ENCODE measurements around the gene GRAP2.

The GRAP2 gene

DNA sequence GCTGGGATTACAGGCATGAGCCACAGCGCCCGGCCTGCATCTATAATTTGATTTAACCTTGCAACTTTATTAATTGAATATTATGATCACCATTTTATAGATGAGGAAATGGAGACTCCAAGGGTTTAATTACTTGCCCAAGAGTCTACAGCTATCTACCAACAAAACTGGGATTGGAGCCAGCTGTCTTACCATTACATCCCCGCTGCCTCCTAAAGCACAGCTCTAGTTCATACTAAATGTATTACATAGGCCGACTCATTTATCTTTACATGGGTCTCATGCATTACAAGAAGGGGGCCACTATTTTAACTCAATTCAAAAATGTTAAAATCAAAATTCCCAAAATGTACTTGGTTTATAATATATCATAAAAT is 45.2 kb downstream of the GRAP2 start:
- no peak for DNase-seq (ENCODE audit: low spot score)

DNA sequence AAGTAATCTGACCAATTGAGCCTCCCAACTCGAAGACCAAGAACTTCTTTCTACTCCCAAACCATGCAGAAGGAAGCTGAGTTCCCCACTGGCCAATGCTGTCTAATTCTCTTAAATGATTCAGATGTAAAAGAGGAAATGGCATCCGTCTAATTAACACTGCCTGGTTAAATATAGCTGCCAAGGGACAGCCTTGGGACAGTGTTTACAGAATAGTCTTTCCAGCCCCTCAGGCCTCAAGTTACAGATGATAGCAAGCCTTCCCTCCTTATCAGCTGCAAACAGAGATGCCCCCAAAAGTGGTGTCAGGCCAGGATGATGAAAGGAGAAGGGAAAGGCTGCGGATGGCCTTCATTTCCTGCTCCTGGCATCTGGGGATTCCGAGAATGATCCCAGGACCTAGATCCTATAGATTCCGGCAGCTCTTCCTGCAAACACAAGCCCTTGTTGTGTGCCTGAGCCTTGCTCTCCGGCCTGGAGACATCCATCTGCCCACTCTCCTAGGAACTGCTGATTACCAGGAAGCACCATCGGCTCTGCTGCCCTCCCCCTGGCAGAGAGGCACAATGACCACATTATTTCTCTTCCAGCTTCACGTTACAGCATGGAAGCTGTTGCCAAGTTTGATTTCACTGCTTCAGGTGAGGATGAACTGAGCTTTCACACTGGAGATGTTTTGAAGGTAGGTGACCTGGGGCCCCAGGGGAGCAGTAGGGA is 45.8 kb downstream of the GRAP2 start:
- DNase-seq (ENCODE audit: low spot score), result no peak

DNA sequence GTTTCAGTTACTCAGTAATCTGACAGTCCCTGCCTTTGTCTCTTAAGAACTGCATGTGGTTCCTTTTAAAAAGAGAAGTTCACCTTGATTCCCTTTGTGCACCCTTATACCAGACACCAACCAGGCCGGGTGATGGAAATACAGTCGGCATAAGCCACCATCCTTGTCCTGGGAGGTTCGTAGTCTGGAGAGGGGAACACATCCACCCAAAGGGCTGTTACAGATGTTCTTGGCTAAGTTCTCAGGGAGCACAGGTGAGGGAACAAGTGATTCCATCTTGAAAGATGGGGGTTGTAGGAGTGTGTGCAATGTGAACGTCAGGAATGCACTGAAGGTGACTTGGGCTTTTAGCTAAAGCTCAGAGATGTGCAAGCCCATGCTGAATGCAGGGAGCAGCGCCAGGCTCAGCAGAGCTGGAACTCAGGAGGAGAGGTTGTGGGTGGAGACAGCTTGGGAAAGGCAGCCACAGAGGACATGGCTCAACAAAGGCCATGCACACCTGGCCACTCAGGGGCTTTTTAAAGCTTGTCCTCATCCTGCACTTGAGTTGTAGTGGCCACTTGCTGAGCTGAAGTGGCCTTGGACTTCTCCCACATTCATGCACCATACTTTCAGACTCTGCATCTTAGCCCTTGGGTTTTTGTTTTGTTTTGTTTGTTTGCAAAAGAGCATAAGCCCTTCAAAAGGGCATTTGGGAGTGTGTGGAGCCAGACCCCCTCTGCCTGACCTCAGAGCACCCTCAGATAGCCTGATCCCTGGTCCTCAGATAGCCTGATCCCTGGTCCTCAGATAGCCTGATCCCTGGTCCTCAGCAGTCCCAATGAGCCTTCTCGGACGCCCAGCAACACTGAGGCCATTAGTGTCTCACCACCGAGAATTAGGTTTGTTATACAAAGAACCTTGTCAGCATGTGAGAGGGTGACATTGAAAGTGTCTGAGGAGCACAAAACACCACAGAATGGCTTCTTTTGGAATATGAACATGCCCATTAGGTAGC is 46.6 kb downstream of the GRAP2 start:
- DNase-seq (ENCODE audit: low spot score), result no peak

DNA sequence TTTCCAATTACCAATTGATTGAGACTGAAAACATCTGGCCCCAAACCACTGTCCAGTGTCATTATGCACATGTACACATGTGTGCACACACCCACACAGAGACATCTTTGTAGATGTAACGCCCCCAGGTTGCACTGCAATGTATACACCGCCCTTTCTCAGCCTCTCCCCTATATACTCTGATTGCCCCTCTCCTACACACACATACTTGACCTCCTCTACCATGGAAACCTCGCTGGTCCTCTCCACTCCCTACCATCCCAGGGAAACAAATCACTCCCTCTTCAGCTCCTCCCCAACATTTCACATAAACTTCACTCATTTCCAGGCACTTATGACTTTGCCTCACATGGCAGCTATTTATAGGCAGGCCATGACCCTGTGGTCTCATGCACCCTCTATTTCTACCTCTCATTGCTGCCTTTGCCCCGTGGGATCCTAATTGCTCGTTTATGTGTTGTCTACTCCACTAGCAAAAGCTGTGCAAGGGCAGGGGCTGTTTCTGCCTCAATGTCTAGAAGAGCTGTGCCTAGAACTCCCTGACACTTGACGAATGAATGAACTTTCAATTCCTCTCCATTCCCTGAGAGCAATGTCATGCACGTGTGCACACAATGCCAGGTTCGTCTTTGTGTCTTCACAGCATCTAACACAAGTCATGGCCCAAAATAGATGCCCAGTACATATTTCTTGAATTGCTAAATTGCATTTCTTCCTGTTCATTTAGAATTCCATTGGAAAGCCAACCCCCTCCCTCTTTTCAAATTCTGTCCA is 49.3 kb downstream of the GRAP2 start:
- DNase-seq (ENCODE audit: low spot score), result no peak

DNA sequence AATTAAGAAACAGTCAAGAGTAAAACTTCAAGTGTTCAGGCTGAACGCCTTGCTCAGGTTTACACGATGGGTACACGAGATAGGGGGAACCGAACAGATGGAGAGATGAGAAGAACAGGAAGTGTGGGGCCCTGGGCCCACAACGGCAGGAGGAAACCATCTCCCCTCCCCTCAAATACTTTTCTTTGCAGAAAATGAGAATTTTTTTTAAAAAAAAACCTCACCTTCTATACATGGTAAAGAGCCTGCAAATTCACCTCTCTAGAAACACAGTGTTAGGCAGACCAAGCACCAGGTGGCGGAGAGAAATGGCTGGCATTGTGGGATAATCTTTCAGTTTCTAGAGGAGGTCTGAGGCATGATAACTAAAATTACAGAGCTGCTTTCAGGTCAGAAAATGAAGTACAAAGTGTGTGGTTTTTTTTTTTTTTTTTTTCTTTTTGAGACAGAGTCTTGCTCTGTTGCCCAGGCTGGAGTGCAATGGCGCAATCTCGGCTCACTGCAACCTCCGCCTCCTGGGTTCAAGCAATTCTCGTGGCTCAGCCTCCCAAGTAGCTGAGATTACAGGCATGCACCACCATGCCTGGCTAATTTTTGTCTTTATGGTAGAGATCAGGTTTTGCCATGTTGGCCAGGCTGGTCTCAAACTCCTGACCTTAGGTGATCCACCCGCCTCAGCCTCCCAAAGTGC is 50.9 kb downstream of the GRAP2 start:
- DNase-seq (ENCODE audit: low spot score), result peak; percentile 33

DNA sequence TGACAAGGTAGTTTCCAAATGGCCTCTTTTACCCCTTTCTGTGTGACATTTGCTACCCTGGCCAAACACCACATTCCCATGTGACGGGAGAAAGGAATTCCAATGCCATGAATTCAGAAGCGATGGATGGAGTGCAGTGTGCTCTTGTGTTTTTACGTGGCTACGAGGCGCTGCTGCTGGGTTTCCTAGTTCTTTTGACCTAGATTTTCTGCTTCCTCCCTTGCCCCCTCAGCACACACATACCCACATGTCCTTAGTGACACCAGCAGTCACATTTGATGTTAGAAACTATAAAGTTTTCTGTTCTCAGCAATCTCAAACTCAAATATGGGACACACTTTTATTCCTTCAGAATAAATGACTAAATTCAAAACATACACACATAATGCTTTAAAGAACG is 51.5 kb downstream of the GRAP2 start:
- no peak for DNase-seq (ENCODE audit: low spot score)

DNA sequence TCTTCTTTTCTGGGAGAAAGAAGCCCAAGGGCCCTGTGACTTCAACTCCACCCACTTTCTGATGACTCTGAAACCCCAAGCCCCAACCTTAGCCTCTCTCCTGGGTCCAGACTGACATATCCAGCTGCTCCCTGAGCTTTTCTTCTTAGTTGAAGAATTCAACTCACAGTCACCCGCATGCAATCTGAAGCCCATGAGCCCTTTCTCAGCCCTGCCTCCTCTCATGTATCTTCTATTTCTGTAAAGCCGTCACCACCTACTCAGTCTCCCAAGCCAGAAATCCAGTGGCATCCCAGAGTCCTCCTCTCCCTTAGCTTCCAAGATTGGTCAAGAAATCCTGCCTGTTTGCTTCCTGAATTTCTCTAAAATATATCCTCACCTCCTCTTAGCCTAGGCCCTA is 52.2 kb downstream of the GRAP2 start:
- no peak for DNase-seq (ENCODE audit: low spot score)

DNA sequence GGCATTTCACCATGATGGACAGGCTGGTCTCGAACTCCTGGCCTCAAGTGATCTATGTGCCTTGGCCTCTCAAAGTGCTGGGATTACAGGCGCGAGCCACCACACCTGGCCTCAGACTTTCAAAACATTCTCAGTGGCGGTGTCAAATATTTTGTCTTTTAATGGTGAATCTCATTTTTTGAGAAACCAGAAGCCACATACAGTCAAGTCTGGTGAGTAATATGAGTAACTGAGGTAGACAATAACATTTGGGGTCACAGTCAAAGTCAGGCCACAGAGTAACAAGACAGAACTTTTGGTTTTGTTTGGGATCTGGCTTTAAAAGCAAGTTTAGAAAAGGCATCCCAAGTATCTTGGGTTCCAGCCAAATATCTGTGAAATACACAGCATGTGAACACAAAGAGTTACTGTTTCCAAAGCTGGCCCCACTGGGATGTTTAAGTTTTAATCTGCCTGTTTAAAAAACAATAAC is 53.7 kb downstream of the GRAP2 start:
- no peak for DNase-seq (ENCODE audit: low spot score)

DNA sequence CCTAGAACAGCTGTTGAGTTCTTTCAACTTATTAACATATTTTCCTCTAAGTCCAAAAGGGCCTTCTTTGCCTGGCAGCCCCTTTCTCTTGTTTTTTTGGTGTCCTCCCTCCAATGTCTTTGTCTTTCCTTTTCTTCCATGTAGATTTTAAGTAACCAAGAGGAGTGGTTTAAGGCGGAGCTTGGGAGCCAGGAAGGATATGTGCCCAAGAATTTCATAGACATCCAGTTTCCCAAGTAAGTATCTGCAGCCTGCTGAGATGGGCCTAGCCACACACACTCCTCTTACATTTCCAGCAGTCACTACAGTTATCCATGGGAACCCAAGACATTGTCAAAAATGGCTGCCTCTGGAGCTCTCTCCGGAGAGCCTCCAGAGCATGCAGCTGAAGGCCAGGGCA is 54.8 kb downstream of the GRAP2 start:
- no peak for DNase-seq (ENCODE audit: low spot score)

DNA sequence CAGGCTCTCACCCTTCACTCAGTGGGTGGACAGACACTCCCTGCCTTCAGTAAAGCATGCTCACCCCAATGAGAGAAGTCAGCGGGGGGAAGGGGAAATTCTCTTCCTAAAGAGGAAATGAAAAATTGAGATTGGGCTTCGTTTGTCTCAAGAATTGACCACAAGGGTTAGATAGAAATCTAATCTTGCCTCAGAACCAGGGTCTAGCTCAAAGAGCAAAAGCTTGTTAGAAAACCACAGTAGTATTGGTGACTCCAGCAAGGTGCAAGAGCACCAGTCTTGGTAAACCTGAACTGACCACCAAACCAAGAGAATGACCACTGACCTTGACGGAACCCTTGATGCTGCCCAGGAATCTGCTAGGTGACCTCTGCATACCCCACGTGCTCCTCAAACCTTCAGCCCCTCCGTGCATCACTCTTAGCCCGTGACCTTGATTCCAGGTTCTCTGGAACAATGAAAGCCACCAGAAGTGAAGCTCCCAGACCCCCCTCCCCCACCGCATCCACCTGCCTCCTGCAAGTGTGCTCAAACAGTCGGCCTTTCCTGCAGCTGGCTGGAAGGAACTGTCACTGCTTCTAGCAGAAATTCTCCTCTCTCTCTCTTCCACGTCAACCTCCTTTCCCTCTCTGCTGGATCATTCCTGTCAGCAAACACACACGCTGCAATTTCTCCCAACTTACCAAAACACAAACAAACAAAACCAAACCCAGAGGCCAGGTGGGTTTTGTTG is 56.2 kb downstream of the GRAP2 start:
- no peak for DNase-seq (ENCODE audit: low spot score)

DNA sequence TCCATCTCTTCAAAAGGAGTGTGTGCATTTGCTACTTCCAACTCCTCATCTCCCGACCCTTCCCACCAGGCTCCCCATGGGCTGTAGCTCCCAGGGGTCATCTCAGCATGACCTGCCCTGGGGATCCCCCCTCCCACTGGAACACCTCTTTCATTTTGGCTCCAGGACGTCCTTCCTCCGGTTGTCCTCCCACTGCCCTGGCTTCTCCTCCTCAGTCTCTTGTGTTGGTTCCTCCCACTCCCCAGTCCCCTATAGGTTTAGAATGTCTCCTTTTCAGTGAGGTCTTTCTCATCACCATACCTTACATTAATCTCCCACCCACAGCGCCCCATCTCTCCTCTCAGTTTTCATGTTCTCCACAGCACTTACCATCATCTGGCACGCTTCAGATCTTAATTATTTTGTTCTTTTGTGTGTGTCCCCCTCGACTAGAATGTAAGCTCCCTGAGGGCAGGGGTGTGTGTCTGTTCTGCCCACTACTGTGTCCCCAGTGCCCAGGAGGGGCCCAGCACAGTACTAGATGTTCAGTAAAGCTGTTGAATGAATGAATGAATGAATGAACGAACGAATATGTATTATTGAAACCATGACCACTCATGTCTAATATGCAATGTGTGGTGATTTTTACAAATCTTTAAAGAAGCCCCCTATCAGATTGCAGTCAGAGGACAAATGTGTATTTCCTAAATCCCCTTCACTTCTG is 57.3 kb downstream of the GRAP2 start:
- DNase-seq (ENCODE audit: low spot score), result no peak

DNA sequence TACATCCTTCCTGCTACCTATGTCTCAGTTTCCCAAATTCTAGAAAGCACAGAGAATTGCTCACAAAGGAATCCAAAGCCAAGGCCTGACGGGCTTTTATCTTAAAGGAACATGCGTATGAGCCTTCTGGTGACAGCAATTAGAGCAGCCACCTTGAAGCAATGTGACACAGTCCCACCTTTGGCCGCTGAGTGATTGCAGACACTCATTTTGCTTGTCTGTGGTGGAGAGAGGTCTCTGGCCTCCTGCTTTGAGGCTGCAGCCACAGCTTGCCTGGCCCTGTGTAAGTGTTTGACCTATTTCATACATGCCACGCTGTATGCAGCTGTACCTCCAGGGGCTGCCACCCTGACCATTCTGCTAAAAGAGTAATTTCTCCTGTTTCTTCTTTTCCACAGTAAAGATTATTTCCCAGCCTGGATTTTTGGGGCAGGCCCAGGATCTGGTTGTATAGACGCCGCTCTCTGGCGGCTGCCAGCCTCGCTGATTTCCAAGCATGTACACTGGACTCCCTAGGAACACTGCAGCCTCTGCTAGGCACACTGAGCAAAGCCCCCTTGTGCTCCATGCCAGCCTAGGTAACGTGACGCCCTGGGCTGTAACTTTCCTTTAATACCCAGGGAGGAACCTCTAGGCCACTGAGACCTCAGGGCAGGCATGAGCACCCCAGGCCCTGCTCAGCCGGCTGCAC is 58.2 kb downstream of the GRAP2 start:
- no peak for DNase-seq (ENCODE audit: low spot score)

DNA sequence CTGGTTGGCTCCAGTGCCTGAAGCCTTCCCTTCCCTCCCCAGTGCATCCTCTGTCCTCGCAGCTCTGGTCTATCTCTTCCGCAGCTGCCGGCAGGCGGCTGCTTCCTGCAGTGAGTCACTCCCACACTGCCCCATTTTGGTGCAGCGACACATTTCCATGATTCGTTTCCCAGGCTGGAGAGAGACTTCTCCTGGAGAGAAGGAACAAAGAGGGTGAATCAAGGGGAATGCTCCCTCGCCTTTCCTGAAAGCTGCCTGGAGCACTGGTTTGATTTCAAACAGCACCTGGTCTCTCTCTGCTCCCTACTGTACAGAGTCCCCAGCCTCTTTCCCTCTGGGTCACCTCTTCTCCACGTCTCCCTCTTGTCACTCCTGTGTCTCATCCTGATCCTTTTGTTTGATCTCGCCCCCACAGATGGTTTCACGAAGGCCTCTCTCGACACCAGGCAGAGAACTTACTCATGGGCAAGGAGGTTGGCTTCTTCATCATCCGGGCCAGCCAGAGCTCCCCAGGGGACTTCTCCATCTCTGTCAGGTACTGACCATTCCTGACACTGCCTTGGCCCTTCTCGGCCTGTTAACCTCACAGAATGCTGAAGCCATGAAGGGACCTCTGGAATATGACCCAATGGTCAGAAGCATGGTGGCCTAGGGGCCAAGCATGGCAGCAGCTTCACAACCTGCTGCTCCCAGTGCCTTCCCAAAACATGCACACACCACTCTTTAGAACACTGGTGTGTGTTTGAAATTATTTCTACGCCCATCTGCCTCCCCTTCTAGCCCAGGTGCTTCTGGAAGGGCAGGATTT is 59.0 kb downstream of the GRAP2 start, which contains the start of gene TMA7B:
Gene TMA7B (plus strand): TSS at position 758 of the 808 bp plus-strand sequence. CDS start 3,978 bp downstream, outside the sequence.
- peak; percentile 31 for DNase-seq (ENCODE audit: low spot score)

DNA sequence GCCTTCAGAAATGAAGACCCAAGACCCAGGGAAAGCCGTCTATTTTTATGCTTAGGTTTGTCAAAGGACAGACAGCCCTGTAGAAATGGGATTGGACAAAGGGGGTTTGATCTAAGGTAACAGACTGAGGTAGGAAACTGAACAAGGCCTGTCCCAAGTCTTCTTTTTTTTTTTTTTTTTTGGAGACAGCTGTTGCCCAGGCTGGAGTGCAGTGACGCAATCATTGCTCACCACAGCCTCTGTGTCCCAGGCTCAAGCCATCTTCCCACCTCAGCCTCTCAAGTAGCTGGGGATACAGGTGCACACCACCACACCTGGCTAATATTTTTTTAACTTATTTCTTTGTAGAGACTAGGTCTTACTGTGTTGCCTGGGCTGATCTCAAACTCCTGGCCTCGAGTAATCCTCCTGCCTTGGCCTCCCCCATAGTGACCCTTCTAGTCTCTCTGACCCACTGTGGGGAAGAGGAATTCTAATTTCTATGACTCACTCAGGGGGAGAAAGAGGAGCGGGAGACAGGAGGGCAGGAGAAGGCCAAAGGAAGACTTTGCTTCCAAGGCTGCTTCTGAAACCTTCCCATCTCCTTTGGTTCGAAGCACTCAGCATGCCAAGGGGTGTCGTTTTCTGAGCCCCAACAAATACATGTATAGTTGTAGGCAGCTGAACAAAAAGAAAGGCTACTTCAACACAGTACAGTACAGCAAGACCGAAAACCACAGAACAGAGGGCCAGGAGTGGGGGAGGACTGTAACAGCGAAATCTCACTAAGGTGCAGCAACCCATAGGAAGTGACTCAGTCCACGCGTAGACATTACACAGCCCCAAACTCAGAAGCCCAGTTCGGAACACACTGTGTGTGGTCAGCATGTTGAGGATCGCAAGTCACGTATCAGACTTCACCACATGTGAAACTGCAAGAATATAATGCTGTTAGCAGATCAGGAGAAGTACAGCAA is 60.2 kb downstream of the GRAP2 start:
- DNase-seq (ENCODE audit: low spot score), result peak; percentile 79

DNA sequence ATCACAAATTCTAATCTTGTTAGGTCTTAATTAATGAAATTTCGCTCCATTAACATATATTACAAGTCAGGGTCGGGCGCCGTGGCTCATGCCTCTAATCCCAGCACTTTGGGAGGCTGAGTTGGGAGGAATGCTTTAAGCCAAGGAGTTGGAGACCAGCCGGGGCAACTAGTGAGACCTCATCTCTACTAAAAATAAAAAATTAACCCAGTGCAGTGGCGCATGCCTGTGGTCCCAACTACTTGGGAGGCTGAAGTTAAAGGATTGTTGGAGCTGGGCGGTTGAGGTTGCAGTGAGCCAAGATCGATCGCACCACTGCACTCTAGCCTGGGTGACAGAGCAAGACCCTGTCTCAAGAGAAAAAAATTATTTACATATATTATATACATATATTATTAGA is 61.2 kb downstream of the GRAP2 start:
- no peak for DNase-seq (ENCODE audit: low spot score)

DNA sequence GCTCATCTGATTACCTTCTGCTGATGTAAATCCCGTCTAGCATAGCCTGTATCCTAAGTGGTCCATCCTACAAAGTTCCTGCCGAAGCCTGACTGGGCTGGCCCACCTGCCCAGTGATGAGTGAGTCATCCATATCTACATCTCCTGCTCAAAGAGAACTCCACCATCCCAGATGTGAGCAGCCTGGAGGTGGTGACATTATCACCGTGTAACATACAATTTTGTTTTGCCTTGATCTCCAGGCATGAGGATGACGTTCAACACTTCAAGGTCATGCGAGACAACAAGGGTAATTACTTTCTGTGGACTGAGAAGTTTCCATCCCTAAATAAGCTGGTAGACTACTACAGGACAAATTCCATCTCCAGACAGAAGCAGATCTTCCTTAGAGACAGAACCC is 64.9 kb downstream of the GRAP2 start:
- no peak for DNase-seq (ENCODE audit: low spot score)

DNA sequence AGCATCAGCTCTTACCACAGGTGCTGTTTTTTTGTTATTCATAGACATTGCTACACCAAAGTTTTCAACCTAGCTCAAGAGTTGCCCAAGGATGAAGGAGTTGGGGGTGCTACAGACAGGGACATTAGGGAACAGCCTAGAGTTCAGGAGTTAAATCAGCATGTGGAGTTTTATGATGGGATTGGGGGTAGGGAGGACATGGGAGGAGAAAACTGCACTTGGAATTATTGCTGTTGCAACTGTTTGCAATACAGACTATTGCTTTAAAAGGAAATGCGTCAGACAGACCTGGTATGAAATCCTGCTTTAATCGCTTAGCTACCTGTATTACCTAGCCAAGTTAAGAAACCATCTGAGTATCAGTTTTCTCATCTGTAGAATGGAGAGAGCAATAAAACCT is 65.6 kb downstream of the GRAP2 start:
- no peak for DNase-seq (ENCODE audit: low spot score)
